Ascending aorta (tissue), 2 donors: Measurements from ENCODE around the gene ATP10D. TPM values are rescaled to one million over a fixed set of nuclear protein-coding genes. Genes with fewer than 3 reads are reported as not detected.

Experiments used
- DNase-seq, 2 donors: peaks; one replicate each; pipeline ENCODE4 v3.0.0-alpha.2; 2019; ENCODE audit warnings: low spot score in 2 of 2
- H3K27ac ChIP-seq, 2 donors: fragments of 200-600 bp; sonication (generic); one replicate each; pipeline ENCODE4 v1.5.1; 2016 to 2017; ENCODE audit warnings: mild to moderate bottlenecking in 1 of 2
- H3K27me3 ChIP-seq: fragments of 200-600 bp; sonication (generic); one replicate; pipeline ENCODE4 v1.5.1; 2017
- H3K36me3 ChIP-seq, 2 donors: fragments of 200-600 bp; sonication (generic); one replicate each; pipeline ENCODE4 v1.5.1; 2016
- H3K4me1 ChIP-seq, 2 donors: fragments of 200-600 bp; sonication (generic); one replicate each; pipeline ENCODE4 v1.5.1; 2016 to 2017; ENCODE audit warnings: mild to moderate bottlenecking in 1 of 2
- H3K4me3 ChIP-seq, 2 donors: fragments of 200-600 bp; sonication (generic); one replicate each; pipeline ENCODE4 v1.5.1; 2016 to 2017; ENCODE audit warnings: mild to moderate bottlenecking in 1 of 2
- H3K9me3 ChIP-seq, 2 donors: fragments of 200-600 bp; sonication (generic); one replicate each; pipeline ENCODE4 v1.5.1; 2016
- intact Hi-C: fragments of 100-400 bp; cut with DNase I; formaldehyde crosslinking; loops from one replicate; pipeline ENCODE4 v1.15.1; 2023
- total RNA-seq: library from RNA; depleted of rRNA; stranded (reverse); fragments of >200 nt; gene quantifications from one replicate; pipeline ENCODE4 v1.1.0, GENCODE V29; 2016
- TF ChIP-seq, protein P1 (sequence below), 3 experiments: fragments of 200-600 bp in 2 of 3; fragments of 450-650 bp in 1 of 3; sonication (generic) in 2 of 3; IDR thresholded peaks; one replicate each; pipeline ENCODE4 v1.5.1; 2016 to 2019; ENCODE audit warnings: antibody characterized with exemption in 3 of 3, mild to moderate bottlenecking in 1 of 3, moderate library complexity in 1 of 3

Gene ATP10D
- total RNA-seq, 1 donor from 2014 or later, result 22.1 TPM

GRCh38 chr4:47561331-47561730 is 76.3 kb downstream of the ATP10D start:
- intact Hi-C loops, result loop anchor here (5.0 kb wide), 1 partner anchor 69 kb away; no protein-coding TSS in a partner anchor
- H3K36me3 ChIP-seq, result peaks cover 28 to 65% of the 10 kb centered on the region in 2 donors
- H3K27me3 ChIP-seq, result no peaks in the 10 kb centered on the region

DNA sequence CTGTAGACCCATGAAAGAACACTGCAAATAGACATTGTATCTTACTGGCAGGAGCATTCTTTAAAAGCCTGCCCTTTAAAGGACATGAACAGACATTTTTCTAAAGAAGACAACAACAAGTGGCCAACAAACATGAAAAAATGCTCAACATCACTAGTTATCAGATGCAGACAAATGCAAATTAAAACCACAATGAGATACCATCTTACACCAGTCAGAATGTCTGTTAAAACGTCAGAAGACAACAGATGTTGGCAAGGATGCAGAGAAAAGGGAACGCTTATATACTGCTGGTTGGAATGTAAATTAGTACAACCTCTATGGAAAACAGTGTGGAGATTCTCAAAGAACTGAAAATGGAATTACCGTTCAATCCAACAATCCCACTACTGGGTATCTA is 77.2 kb downstream of the ATP10D start:
- TF ChIP-seq, protein P1, sequence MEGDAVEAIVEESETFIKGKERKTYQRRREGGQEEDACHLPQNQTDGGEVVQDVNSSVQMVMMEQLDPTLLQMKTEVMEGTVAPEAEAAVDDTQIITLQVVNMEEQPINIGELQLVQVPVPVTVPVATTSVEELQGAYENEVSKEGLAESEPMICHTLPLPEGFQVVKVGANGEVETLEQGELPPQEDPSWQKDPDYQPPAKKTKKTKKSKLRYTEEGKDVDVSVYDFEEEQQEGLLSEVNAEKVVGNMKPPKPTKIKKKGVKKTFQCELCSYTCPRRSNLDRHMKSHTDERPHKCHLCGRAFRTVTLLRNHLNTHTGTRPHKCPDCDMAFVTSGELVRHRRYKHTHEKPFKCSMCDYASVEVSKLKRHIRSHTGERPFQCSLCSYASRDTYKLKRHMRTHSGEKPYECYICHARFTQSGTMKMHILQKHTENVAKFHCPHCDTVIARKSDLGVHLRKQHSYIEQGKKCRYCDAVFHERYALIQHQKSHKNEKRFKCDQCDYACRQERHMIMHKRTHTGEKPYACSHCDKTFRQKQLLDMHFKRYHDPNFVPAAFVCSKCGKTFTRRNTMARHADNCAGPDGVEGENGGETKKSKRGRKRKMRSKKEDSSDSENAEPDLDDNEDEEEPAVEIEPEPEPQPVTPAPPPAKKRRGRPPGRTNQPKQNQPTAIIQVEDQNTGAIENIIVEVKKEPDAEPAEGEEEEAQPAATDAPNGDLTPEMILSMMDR (IDR thresholded peaks at IDR 0.05), result no peak
- Histone ChIP-seq H3K27me3 (no peaks in the 10 kb centered on the region), H3K4me3 (no peak overlapping the region), H3K9me3 (no peaks in the 10 kb centered on the region), H3K4me1 (peaks cover 0 to 3% of the 10 kb centered on the region in 2 donors), H3K36me3 (peaks cover 28 to 73% of the 10 kb centered on the region in 2 donors), H3K27ac (no peak overlapping the region)
- no peak for DNase-seq
- intact Hi-C loops, result loop anchor here (5.0 kb wide), 1 partner anchor 70 kb away; no protein-coding TSS in a partner anchor

More at GRCh38 chr4:47561331-47561730, 76.3 kb downstream of the ATP10D start:
- Histone ChIP-seq H3K9me3 (no peaks in the 10 kb centered on the region), H3K27ac (no peak overlapping the region), H3K4me1 (peaks cover 0 to 3% of the 10 kb centered on the region in 2 donors), H3K4me3 (no peak overlapping the region)
- TF ChIP-seq, protein P1 (IDR thresholded peaks at IDR 0.05), result no peak
- DNase-seq, result no peak

- TF ChIP-seq, protein P1 (IDR thresholded peaks at IDR 0.05), result no peak
- peaks cover 44 to 58% of the 10 kb centered on the region in 2 donors for H3K36me3 ChIP-seq
- intact Hi-C loops, result no loop called here
- DNase-seq, result no peak
- peaks cover 0 to 3% of the 10 kb centered on the region in 2 donors for H3K4me1 ChIP-seq
- H3K9me3 ChIP-seq, result no peaks in the 10 kb centered on the region
- H3K27me3 ChIP-seq, result no peaks in the 10 kb centered on the region
- H3K4me3 ChIP-seq, result no peak overlapping the region
- H3K27ac ChIP-seq, result no peak overlapping the region
Measured at GRCh38 chr4:47566566-47566965, 81.5 kb downstream of the ATP10D start.

DNA sequence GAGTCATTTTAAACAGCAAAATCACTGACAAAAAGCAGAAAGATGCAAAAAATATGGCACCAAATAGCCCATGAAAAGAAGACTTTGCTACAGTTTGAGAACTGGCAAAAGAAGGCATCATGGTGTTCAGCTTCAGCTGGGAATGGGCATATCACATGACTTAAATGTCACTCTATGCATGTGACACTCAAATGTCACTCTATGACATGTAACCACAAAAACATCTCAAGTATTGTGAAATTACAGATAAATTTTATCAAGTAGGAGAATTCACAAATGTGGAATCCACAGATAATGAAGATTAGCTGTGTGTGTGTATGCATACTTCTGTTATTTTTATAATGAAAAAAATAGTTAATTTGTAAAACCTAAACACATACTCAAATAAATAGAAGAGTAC is 81.9 kb downstream of the ATP10D start:
- Histone ChIP-seq H3K36me3 (peaks cover 45 to 58% of the 10 kb centered on the region in 2 donors), H3K27ac (no peak overlapping the region), H3K9me3 (no peaks in the 10 kb centered on the region), H3K4me3 (no peak overlapping the region), H3K27me3 (no peaks in the 10 kb centered on the region), H3K4me1 (peaks cover 0 to 3% of the 10 kb centered on the region in 2 donors)
- TF ChIP-seq, protein P1 (IDR thresholded peaks at IDR 0.05), result no peak
- no peak for DNase-seq
- intact Hi-C loops, result no loop called here

DNA sequence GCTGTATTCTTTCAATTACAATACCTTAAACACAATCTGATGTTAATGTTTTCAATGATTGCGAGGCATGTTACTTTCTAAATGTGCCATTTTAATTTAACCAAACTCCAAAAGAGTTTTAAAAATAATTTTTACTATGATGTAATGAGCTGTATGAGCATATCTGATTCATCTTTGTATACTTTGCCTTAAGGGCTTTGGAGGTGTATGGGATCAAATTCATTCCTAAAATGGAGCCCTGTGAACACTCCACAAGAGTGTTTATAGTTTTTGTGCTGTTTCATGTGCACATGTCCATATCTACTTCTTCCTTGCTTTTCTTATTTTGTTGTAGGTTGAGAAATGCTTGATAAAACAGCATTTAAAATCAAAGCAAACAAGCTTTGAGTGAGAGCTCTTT is 82.4 kb downstream of the ATP10D start:
- TF ChIP-seq, protein P1 (IDR thresholded peaks at IDR 0.05), result no peak
- Histone ChIP-seq H3K36me3 (peaks cover 49 to 59% of the 10 kb centered on the region in 2 donors), H3K27me3 (no peaks in the 10 kb centered on the region), H3K4me1 (peaks cover 0 to 3% of the 10 kb centered on the region in 2 donors), H3K27ac (no peak overlapping the region), H3K4me3 (no peak overlapping the region), H3K9me3 (no peaks in the 10 kb centered on the region)
- intact Hi-C loops, result no loop called here
- DNase-seq, result no peak

GRCh38 chr4:47570816-47571215 is 85.7 kb downstream of the ATP10D start:
- TF ChIP-seq, protein P1 (IDR thresholded peaks at IDR 0.05), result no peak
- DNase-seq, result no peak
- intact Hi-C loops, result no loop called here
- Histone ChIP-seq H3K27ac (no peak overlapping the region), H3K36me3 (peaks cover 58 to 76% of the 10 kb centered on the region in 2 donors), H3K4me3 (no peak overlapping the region), H3K4me1 (no peaks in the 10 kb centered on the region), H3K9me3 (no peaks in the 10 kb centered on the region), H3K27me3 (no peaks in the 10 kb centered on the region)
